NCI-H2171 treated with DMSO at 0.1 percent for 48 hours (cell line): Measurements from ENCODE around the gene RHOT2.

Source experiments
- DNase-seq: peaks from one replicate; lab custom pipeline; 2025; lab: John Stamatoyannopoulos, UW

Gene RHOT2

GRCh38 chr16:632486-633335 is 35.2 kb upstream of the RHOT2 start:
- DNase-seq: no peak

GRCh38 chr16:633336-634050 is 34.4 kb upstream of the RHOT2 start:
- DNase-seq: no peak

GRCh38 chr16:634051-634670 is 33.8 kb upstream of the RHOT2 start:
- no peak for DNase-seq

- no peak for DNase-seq
These were observed 32.9 kb upstream of the RHOT2 start for GRCh38 chr16:634996-635395.

- DNase-seq: no peak
These were observed 32.2 kb upstream of the RHOT2 start for GRCh38 chr16:635573-636205.

GRCh38 chr16:636206-637080 is 31.5 kb upstream of the RHOT2 start, which contains the start of gene METTL26:
Gene METTL26 (minus strand): TSS chr16:636305. CDS start chr16:636290, 15 bp downstream.
- DNase-seq: peak; percentile 94

GRCh38 chr16:637081-638018 is 30.6 kb upstream of the RHOT2 start:
- DNase-seq: peak; percentile 14

GRCh38 chr16:638034-638543 is 29.8 kb upstream of the RHOT2 start:
- DNase-seq: no peak

- no peak for DNase-seq
These were observed 29.1 kb upstream of the RHOT2 start for GRCh38 chr16:638836-639235.

- DNase-seq: no peak
These were observed 27.3 kb upstream of the RHOT2 start for GRCh38 chr16:640614-641013.

- DNase-seq: peak; percentile 76
These were observed 26.4 kb upstream of the RHOT2 start, which contains the start of gene MCRIP2 for GRCh38 chr16:641326-642188. Gene MCRIP2 (plus strand): TSS chr16:641828. CDS start chr16:641992, 164 bp downstream.

GRCh38 chr16:642189-643049 is 25.5 kb upstream of the RHOT2 start:
- no peak for DNase-seq

GRCh38 chr16:643050-643368 is 24.9 kb upstream of the RHOT2 start:
- DNase-seq: peak; percentile 32

- no peak for DNase-seq
These were observed 23.4 kb upstream of the RHOT2 start for GRCh38 chr16:644556-644955.

- no peak for DNase-seq
These were observed 21.9 kb upstream of the RHOT2 start for GRCh38 chr16:645852-646678.

- DNase-seq: no peak
These were observed 21.2 kb upstream of the RHOT2 start for GRCh38 chr16:646679-647172.
